ENCODE measurements around the gene SLC26A1. TPM values are rescaled to one million over a fixed set of nuclear protein-coding genes. Genes with fewer than 3 reads are reported as not detected.
"Not testable (repeated sequence)": the region's sequence is repeated elsewhere in the genome, so short reads cannot be mapped to it uniquely, and the experiment has no call there.

Gene SLC26A1
- total RNA-seq, 1 donor from 2014 or later: 1.0 TPM

- H3K4me3 ChIP-seq: peak overlapping the region; percentile 45
- H3K27ac ChIP-seq: no peak overlapping the region
- ATAC-seq (peak; percentile 78 to 84), DNase-seq (peak; percentile 90)
- no peaks in the 10 kb centered on the region for H3K36me3 ChIP-seq
- no peaks in the 10 kb centered on the region for H3K9me3 ChIP-seq
- no peaks in the 10 kb centered on the region for H3K27me3 ChIP-seq (ENCODE audit: low read depth)
- peaks cover 36% of the 10 kb centered on the region for H3K4me1 ChIP-seq
- TF ChIP-seq CTCF (IDR thresholded peaks at IDR 0.05): no peak
- intact Hi-C loops (cut with DNase I): no loop called here
Observed at GRCh38 chr4:985123-985830, 7.9 kb downstream of the SLC26A1 start.

GRCh38 chr4:984336-985054 lies 8.7 kb downstream of the SLC26A1 start:
- Histone ChIP-seq H3K27me3 (ENCODE audit: low read depth) (no peaks in the 10 kb centered on the region), H3K9me3 (no peaks in the 10 kb centered on the region), H3K36me3 (no peaks in the 10 kb centered on the region), H3K4me1 (peaks cover 39% of the 10 kb centered on the region), H3K4me3 (peak overlapping the region; percentile 45), H3K27ac (no peak overlapping the region)
- ATAC-seq: no peak
- TF ChIP-seq CTCF (IDR thresholded peaks at IDR 0.05): no peak
- no peak for DNase-seq
- intact Hi-C loops (cut with DNase I): no loop called here

- DNase-seq: no peak
- Histone ChIP-seq H3K9me3 (no peaks in the 10 kb centered on the region), H3K27me3 (ENCODE audit: low read depth) (no peaks in the 10 kb centered on the region), H3K4me1 (peaks cover 43% of the 10 kb centered on the region), H3K27ac (no peak overlapping the region), H3K36me3 (no peaks in the 10 kb centered on the region), H3K4me3 (no peak overlapping the region)
- intact Hi-C loops (cut with DNase I): no loop called here
- ATAC-seq: no peak
- TF ChIP-seq CTCF (IDR thresholded peaks at IDR 0.05): no peak
Observed at GRCh38 chr4:982814-983213, 10.4 kb downstream of the SLC26A1 start.

GRCh38 chr4:982291-982690 lies 10.9 kb downstream of the SLC26A1 start:
- TF ChIP-seq CTCF (IDR thresholded peaks at IDR 0.05): no peak
- H3K27me3 ChIP-seq (ENCODE audit: low read depth): no peaks in the 10 kb centered on the region
- no peak overlapping the region for H3K27ac ChIP-seq
- H3K36me3 ChIP-seq: no peaks in the 10 kb centered on the region
- DNase-seq (no peak), ATAC-seq (no peak)
- H3K4me1 ChIP-seq: peaks cover 38% of the 10 kb centered on the region
- no peak overlapping the region for H3K4me3 ChIP-seq
- no peaks in the 10 kb centered on the region for H3K9me3 ChIP-seq
- intact Hi-C loops (cut with DNase I): no loop called here

GRCh38 chr4:978957-979701 lies 14.1 kb downstream of the SLC26A1 start:
- no peaks in the 10 kb centered on the region for H3K27me3 ChIP-seq (ENCODE audit: low read depth)
- no peak overlapping the region for H3K4me3 ChIP-seq
- no peak for TF ChIP-seq CTCF (IDR thresholded peaks at IDR 0.05)
- intact Hi-C loops (cut with DNase I): no loop called here
- H3K4me1 ChIP-seq: peaks cover 13% of the 10 kb centered on the region
- ATAC-seq (peak; percentile 50 to 64), DNase-seq (no peak)
- H3K36me3 ChIP-seq: no peaks in the 10 kb centered on the region
- no peak overlapping the region for H3K27ac ChIP-seq
- H3K9me3 ChIP-seq: no peaks in the 10 kb centered on the region

- DNase-seq; H3K9me3 ChIP-seq; H3K27me3 ChIP-seq (ENCODE audit: low read depth); intact Hi-C loops (cut with DNase I); H3K27ac ChIP-seq; H3K4me3 ChIP-seq; ATAC-seq; H3K36me3 ChIP-seq: not testable (repeated sequence)
- H3K4me1 ChIP-seq: peaks cover 38% of the 10 kb centered on the region
Observed at GRCh38 chr4:976016-976415, 17.2 kb downstream of the SLC26A1 start.

Measured in lower lobe of right lung (tissue), 2 donors.